GM20431 (cell line): ENCODE measurements around the gene WDR31.

Source experiments
- in situ Hi-C: fragments of 300-500 bp; cut with MseI, MboI; formaldehyde crosslinking; loops from one replicate; pipeline ENCODE4 v1.15.0; 2020; ENCODE audit warnings: low sequenced_read_pairs; ENCODE audit not compliant: unreplicated experiment

The WDR31 gene

DNA sequence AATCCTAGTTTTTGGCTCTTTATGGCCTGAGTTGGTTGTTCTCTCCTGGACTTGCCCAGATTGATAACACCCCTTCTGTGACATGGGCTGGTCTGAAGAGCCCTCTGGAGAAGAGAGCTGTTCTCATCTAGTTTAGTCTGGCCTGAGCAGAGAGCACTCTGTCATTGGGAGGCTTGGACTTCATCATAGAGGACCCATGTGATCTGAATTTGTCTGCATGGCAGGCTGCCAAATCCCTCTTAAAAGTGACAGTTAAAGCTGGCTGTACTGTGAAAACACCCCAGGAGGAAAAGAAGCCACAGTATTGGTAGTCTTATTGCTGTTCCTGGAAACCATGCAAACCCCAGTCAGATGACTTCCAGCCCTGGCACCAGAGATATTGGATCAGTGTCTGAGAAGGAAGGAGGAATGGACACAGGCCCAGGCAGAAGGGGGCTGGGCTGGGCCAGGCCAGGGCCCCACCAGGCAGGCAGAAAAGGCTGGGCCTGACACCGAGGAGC lies 3.7 kb upstream of the WDR31 start:
- in situ Hi-C loops: no loop called here

DNA sequence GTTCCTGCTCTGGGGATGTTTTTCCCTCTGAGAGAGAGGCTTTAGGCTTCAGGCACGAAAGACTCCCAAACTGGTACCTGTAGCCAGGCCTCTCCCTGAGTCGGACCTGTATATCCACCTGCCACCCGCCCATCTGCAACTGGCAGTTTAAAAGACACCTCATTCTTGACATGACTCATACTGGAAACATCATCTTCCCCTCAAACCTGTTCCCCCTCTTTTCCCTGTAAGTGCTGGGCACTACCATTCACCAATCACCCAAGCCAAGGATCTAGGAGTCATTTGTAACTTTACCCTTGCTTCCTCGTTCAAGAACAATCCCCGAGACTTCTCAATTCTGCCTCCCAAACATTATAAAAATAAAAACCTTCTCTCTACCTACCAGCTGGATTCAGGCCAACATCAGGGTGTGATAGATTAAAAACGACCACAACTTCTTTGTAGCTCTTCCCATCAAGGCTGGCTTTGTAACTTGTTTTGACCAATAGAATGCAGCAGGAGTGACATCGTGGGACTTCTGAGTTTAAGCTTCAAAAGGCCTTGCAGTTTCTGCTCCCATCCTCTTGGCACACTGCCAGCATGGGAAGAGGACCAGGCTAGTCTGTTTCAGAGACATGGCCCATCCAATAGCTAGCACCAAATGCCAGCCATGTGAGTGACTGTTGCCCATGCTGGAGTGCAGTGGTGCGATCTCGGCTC lies 1.8 kb upstream of the WDR31 start:
- in situ Hi-C loops: no loop called here

DNA sequence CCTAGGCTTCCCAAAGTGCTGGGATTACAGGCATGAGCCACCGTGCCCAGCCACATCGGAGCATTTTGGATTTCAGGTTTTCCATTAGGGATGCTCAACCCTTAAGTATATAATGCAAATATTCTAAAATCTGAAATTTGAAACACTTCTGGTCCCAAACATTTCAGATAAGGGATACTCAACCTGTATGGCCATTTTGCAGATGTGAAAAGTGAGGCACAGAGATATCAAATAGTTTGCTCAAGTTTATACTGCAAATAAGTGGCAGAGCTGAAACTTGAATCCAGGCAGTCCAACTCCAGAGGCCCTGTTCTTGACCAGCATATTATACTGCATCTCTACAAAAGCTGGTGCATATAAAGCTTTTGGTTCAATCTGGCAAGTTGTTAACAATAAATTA lies 2.4 kb downstream of the WDR31 start:
- in situ Hi-C loops: no loop called here

GRCh38 chr9:113331780-113332179 lies 8.3 kb downstream of the WDR31 start:
- in situ Hi-C loops: no loop called here

DNA sequence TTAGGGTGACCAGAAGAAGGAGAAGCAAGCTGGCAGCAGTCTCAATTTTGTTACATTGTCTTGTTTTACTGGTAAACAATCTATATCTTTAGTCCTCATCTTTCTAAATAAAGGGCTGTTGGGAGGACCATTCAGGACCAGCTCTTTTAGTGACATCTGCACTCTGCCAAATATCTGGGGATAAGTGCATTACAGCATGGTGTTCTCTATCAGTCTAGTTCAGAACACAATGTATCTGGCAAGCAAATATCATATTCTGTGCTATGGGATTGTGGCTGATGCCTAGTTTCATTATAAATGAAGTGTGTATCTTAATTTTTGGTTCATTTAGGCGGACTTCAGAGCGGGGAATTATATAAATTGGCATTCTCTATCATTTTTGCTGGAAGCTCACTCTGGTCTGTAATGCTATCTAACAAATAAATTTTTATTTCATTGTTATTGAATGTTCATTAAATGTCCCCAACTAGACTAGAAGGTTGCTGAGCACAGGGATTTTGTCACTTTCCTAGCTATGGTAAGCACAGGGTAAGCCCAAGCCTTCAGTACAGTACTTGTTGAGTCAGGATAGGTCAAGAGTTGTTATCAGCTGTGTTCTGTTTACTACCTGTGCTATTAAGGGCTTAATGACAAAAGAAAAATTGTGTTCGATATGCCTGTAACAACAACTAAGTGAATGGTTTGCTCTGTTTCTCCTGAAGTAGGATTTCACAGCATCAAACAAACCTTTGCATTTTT lies 11.9 kb downstream of the WDR31 start:
- in situ Hi-C loops: no loop called here

GRCh38 chr9:113326230-113326629 lies 13.8 kb downstream of the WDR31 start:
- in situ Hi-C loops: no loop called here

DNA sequence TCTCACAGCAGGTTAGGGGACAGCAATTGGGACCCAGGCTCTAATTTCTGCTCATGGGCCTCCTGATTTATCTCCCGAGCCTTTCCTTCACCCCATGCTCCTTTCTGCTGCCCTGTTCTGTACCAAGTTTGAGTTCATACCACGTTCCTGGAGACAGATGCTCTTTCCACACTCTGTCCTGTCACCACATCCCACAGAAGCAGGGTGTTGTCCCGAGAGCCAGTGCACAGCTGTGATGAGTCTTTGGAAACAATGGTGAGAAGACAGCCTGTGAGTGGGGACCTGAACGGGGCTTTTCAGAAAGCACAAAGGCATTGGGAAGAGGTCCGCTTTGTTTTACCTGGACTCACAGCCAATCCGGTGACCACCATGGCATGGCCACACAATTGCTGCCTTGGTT lies 17.4 kb downstream of the WDR31 start:
- in situ Hi-C loops: loop anchor here (25.0 kb wide), 1 partner anchor 340 kb away; no protein-coding TSS in a partner anchor

DNA sequence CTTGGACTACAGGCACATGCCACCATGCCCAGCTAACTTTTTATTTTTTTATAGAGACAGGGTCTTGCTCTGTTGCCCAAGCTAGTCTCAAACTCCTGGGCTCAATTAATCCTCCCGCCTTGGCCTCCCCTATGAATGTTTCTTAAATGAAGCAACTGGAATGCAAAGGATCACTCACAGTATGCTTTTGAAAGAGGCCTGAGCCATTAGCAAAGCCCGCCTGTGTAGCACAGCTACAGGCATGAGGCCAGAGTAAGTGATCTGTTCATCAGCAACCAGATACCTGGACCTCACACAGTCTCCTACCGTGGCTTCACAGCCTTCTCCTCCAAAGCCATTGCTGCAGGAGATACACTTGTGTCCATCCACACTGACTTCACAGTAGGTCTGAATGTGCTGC lies 20.0 kb downstream of the WDR31 start:
- in situ Hi-C loops: loop anchor here (25.0 kb wide), 1 partner anchor 342 kb away; no protein-coding TSS in a partner anchor

DNA sequence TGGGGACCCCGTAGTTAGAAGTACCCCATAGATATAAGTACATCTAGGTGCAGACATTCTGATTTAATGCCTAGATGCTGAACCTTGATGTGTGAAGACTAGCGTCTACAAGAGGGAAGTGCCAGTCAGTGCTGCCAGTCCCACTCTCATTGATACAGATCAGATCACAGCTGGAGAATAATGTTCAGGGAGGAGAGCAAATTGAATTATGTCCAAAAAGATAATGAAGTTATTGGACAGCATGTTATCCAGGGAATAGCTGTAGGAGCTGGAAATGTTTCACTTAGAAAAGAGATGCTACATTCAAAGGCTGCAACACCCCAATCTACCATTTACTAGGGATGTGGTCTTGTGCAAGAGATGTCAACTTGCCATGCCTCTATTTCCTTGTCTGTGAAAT lies 21.0 kb downstream of the WDR31 start:
- in situ Hi-C loops: loop anchor here (25.0 kb wide), 1 partner anchor 343 kb away; no protein-coding TSS in a partner anchor

DNA sequence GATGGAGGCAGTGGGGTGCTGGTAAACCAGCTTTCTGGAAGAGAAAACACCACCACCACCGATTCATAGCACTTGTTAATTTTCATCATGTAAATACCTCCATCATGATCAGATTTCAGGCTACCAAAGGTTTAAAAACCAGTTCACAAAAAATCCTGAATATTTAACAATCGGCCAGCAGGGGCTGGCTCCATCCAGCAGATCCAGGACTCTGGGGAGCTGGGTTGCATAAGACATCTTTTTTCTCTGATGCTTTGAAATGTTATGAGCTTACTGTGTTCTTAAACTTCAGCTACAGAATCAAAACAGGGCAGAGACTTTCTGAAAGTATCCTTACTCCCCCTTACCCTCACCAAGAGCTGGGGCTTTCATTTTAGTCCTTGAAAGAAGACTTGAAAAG lies 22.3 kb downstream of the WDR31 start:
- in situ Hi-C loops: loop anchor here (25.0 kb wide), 1 partner anchor 345 kb away; no protein-coding TSS in a partner anchor

DNA sequence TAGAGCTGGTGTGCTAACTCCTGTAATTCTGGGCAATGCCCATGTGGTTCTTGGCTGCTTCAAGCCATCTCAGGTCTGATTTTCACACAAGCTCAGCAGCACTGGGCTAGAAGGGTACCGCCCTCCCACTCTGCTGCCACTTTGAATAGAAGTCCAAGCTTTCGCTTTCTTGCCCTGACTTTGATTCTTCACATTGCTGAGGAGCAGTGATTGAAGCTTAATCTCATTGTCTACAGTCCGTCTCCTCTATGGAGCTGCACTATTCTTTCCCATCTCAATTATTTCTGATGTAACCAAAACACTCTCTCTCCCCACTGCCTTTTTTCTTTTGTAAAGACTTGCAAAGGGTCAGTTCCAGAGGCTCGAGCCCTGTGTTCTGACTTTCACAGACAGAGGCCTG lies 24.0 kb downstream of the WDR31 start:
- in situ Hi-C loops: loop anchor here (25.0 kb wide), 1 partner anchor 346 kb away; no protein-coding TSS in a partner anchor

GRCh38 chr9:113315231-113315630 lies 24.8 kb downstream of the WDR31 start:
- in situ Hi-C loops: loop anchor here (25.0 kb wide), 1 partner anchor 347 kb away; no protein-coding TSS in a partner anchor

DNA sequence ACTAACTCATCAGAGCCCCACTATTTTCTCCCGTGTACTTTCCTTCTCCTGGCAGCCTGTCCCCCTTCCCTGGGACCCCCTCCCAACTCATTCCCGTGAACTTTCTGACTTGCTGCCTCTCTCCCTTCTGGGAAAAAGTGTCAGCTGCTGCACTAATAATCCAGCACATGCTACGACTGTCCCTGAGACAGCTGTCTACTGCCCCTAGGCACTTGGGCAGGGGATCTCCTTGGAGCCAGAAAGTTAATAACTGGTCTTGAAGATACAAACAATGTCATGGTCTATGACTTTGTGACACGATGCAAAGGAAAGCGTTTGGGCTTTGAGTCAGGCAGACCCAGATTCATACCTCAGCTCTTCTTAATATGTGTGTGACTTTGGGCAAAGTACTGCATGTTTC lies 26.8 kb downstream of the WDR31 start:
- in situ Hi-C loops: loop anchor here (25.0 kb wide), 1 partner anchor 349 kb away; no protein-coding TSS in a partner anchor

- in situ Hi-C loops: loop anchor here (25.0 kb wide), 1 partner anchor 350 kb away; no protein-coding TSS in a partner anchor
Observed at GRCh38 chr9:113311961-113312360, 28.1 kb downstream of the WDR31 start.

DNA sequence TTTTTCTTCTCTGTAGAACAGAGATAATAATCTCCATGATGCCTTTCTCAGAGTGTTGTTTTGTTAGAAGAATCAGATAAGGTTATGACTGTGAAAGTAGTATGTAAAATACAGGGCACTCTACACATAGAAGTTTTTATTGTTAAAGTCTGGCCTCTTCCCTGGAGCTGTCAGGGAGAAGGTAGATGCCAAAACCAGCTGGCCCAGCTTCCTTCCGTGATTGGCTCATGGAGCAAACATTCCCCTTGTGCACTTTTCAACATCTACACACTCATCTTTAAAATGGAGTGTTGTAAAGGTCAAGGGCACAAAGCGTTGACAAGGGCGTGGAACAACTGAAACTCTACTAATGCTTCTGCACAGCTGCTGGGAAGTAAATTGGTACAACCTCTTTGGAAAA lies 29.5 kb downstream of the WDR31 start:
- in situ Hi-C loops: loop anchor here (25.0 kb wide), 1 partner anchor 352 kb away; no protein-coding TSS in a partner anchor

GRCh38 chr9:113309204-113309813 lies 30.8 kb downstream of the WDR31 start:
- in situ Hi-C loops: loop anchor here (25.0 kb wide), 1 partner anchor 353 kb away; no protein-coding TSS in a partner anchor

GRCh38 chr9:113307396-113307975 lies 32.6 kb downstream of the WDR31 start:
- in situ Hi-C loops: loop anchor here (25.0 kb wide), 1 partner anchor 355 kb away; no protein-coding TSS in a partner anchor

GRCh38 chr9:113306566-113306965 lies 33.5 kb downstream of the WDR31 start:
- in situ Hi-C loops: loop anchor here (25.0 kb wide), 1 partner anchor 356 kb away; no protein-coding TSS in a partner anchor

- in situ Hi-C loops: loop anchor here (25.0 kb wide), 1 partner anchor 359 kb away; no protein-coding TSS in a partner anchor
Observed at GRCh38 chr9:113302792-113303418, 37.2 kb downstream of the WDR31 start, which contains the start of gene RNF183. TSS of gene RNF183 (minus strand) at chr9:113303376. CDS start at chr9:113298184, 5,192 bp downstream.
